ENCODE measurements around the gene DHRS3. TPM values are rescaled to one million over a fixed set of nuclear protein-coding genes. Genes with fewer than 3 reads are reported as not detected.
A peak's percentile ranks its signal among the peaks of the same experiment; 100 is the strongest.

The DHRS3 gene
- total RNA-seq, 1 experiment from 2014 or later = 2.6 TPM

DNA sequence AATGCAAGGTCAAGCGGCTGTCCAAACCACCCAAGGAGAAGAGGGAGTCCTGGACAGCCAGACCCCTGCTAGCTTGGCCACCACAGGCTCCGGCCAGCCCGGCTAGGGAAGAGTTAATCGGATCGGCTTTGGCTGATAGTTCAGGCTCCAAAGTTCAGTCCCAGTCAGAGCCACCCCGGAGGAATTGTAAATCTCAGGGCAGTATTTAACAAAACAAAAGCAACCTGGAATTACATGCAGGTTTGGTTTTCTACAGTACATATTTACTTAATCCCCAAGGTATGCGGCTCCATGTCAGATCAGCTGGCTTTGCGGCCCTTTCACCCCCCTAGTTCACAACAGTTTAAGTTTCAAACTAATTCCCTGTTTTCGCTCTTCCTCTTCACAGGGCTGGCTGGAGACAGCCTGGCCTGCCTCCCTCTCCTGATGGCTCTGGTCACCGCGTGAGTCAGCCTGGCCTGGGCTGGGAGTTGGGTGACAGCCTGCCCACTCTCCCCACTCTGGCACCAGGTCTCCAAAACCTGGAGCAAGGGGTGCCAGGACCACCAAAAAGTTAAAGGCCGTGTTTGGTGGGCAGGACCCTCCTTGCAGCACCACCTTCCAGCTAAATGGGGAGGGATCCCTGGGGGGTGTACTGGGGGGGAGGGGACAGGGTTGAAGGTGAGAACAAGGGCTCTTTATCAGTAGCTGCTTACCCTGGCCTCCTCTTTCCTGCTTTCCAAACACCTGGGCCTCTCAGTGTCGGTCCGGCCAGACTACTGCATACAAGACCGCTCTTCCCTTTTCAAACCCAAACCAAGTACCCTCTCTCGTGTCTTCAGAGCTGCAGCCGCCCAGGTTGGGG is 1.9 kb downstream of the DHRS3 start:
- DNase-seq = peak; percentile 79 to 84
- Histone ChIP-seq H3K36me3 (no peaks in the 10 kb centered on the region), H3K4me3 (peak overlapping the region; percentile 27), H3K27me3 (no peaks in the 10 kb centered on the region), H3K9me3 (replicated peaks) (no peaks in the 10 kb centered on the region; the same call in 1 of the 2 replicates), H3K27ac (peak overlapping the region; percentile 9; the same call in 1 of the 2 replicates), H3K4me1 (peaks cover 27% of the 10 kb centered on the region)

DNA sequence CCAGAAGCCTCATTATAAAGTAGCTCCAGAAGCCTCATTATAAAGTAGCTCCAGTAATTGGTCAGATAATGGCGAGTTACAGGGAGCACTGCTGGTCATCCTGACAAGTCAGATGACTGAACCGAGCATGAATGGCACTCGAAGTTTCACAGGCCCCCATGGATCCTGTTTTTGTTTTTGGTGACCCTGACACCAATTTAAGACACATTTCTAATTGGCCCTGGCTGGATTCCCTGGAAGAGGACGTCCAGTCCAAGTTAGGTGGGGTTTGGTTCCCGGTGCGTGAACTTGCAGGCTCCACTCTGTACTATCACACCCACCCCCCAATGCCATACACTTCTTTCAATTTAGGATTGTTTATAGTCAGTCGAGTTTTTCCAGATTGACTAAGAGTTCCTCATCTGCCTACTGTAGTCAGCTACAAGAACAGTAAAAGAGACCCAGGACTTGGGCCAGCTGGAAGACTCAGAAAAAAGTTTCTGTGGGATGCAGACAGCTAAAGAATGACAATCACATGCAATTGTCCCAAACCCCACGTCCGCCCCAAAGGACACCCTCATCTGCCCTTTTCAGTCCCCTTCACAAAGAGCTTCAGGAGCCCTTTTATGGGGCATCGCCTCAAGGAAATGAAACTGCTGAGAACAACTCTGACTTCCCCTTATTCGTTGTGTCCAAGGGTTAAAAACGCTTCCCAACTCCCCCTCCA is 2.7 kb downstream of the DHRS3 start:
- Histone ChIP-seq H3K27ac (peak overlapping the region; percentile 9; the same call in 1 of the 2 replicates), H3K36me3 (no peaks in the 10 kb centered on the region), H3K4me1 (peaks cover 19% of the 10 kb centered on the region), H3K9me3 (replicated peaks) (no peaks in the 10 kb centered on the region; the same call in 1 of the 2 replicates), H3K4me3 (peak overlapping the region; percentile 27), H3K27me3 (no peaks in the 10 kb centered on the region)
- no peak for DNase-seq

DNA sequence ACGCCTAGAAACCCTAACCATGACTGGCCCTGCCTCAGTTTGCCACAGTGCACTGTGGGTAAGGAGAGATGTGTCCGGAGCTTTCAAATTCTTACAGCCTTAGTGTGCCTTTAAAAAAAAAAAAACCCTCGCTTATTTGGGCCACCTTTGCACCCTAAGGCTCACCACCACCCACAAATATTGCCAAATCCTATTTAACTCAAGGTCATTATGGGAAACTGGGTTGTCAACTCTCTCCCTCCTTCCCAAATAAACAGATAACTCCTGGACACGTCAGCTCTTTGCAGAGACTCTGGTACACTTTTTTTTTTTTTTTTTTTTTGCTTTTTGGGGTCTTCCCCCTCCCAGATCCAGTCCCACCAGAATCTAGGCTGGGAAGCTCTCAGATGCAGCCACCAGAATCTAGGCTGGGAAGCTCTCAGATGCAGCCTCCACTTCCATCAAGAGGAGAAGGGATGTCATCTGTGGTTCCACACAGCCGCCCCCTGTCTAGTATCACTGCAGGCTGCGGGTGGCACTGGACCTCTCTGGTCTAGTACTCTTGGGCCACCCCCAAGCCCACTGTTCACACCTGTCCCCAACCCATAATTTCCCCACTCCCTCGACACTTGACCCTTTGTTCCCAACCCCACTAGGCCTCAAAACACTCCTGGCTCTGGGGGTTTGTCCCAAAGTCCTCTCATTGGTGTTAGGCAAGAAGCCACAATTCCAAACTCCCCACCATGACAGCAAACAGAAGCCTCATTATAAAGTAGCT is 3.4 kb downstream of the DHRS3 start:
- Histone ChIP-seq H3K4me3 (no peak overlapping the region), H3K4me1 (peaks cover 15% of the 10 kb centered on the region; the same call in 1 of the 2 replicates), H3K27me3 (no peaks in the 10 kb centered on the region), H3K9me3 (replicated peaks) (no peaks in the 10 kb centered on the region; the same call in 1 of the 2 replicates), H3K27ac (no peak overlapping the region), H3K36me3 (no peaks in the 10 kb centered on the region)
- DNase-seq = no peak

DNA sequence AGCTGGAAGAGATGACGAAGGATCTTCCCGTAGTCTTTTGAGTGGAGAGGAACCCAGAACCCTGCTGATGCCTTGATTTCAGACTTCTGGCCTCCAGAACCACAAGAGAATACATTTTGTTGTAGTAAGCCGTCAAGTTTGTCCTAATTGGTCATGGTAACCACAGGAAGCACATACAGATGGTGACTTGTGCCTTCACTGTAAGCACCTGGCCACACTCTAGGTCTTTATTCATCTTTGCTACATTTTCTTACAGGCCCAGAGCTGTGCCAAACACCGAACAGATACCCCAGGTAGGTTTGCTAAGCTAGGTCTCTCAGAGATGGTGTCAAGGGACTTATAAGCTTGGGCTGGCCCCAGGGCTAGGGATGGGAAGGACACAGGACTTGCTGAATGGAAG is 4.8 kb downstream of the DHRS3 start:
- Histone ChIP-seq H3K9me3 (replicated peaks) (no peaks in the 10 kb centered on the region; the same call in 1 of the 2 replicates), H3K4me3 (no peak overlapping the region), H3K36me3 (no peaks in the 10 kb centered on the region), H3K4me1 (peaks cover 8% of the 10 kb centered on the region; the same call in 1 of the 2 replicates), H3K27me3 (no peaks in the 10 kb centered on the region), H3K27ac (no peak overlapping the region)
- no peak for DNase-seq

GRCh38 chr1:12610941-12611340 is 7.1 kb downstream of the DHRS3 start:
- Histone ChIP-seq H3K36me3 (no peaks in the 10 kb centered on the region), H3K27me3 (no peaks in the 10 kb centered on the region), H3K9me3 (replicated peaks) (no peaks in the 10 kb centered on the region; the same call in 1 of the 2 replicates), H3K4me1 (peaks cover 8% of the 10 kb centered on the region; the same call in 1 of the 2 replicates), H3K4me3 (no peak overlapping the region), H3K27ac (no peak overlapping the region)
- DNase-seq = no peak

GRCh38 chr1:12610305-12610935 is 7.6 kb downstream of the DHRS3 start:
- Histone ChIP-seq H3K4me1 (peaks cover 4% of the 10 kb centered on the region; the same call in 1 of the 2 replicates), H3K27me3 (no peaks in the 10 kb centered on the region), H3K27ac (no peak overlapping the region), H3K4me3 (no peak overlapping the region), H3K9me3 (replicated peaks) (no peaks in the 10 kb centered on the region; the same call in 1 of the 2 replicates), H3K36me3 (no peaks in the 10 kb centered on the region)
- DNase-seq = no peak

DNA sequence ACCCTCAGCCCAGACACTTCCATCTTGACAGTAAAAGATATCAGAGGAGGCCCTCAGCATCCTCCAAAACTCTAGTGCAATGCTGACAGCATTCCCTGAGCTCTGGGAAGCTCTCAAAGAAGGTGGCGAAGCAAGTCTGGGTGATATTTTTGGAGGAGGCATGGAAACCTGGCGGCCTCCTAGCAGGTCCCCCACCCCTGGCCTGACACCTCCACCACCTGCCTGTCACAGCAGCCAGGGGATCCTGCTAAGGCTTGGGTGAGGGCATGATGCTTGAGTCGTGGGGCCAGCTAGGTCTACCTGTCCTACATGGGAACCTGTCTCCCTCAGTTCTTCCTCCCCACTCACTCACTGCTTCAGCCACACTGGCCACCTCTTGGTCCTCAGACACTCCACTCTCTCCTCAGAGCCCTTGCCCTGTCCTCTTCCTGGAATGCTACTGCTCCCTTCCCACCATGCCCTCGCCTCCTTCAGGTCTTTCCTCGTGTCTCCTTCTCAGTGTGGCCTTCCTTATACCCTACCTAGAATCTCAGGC is 8.5 kb downstream of the DHRS3 start:
- no peak for DNase-seq
- H3K27me3 ChIP-seq = no peaks in the 10 kb centered on the region
- no peak overlapping the region for H3K4me3 ChIP-seq
- peaks cover 5% of the 10 kb centered on the region for H3K4me1 ChIP-seq
- no peaks in the 10 kb centered on the region; the same call in 1 of the 2 replicates for H3K9me3 ChIP-seq (replicated peaks)
- no peak overlapping the region for H3K27ac ChIP-seq
- H3K36me3 ChIP-seq = no peaks in the 10 kb centered on the region

GRCh38 chr1:12608311-12608957 is 9.6 kb downstream of the DHRS3 start:
- Histone ChIP-seq H3K9me3 (replicated peaks) (no peaks in the 10 kb centered on the region; the same call in 1 of the 2 replicates), H3K4me1 (peaks cover 15% of the 10 kb centered on the region), H3K27me3 (no peaks in the 10 kb centered on the region), H3K36me3 (no peaks in the 10 kb centered on the region), H3K4me3 (no peak overlapping the region), H3K27ac (no peak overlapping the region)
- no peak for DNase-seq

- DNase-seq = no peak
- Histone ChIP-seq H3K4me1 (peaks cover 15% of the 10 kb centered on the region), H3K27ac (no peak overlapping the region), H3K27me3 (no peaks in the 10 kb centered on the region), H3K36me3 (no peaks in the 10 kb centered on the region), H3K9me3 (replicated peaks) (no peaks in the 10 kb centered on the region; the same call in 1 of the 2 replicates), H3K4me3 (no peak overlapping the region)
Measured at GRCh38 chr1:12607263-12607662, 10.7 kb downstream of the DHRS3 start.

GRCh38 chr1:12604986-12605385 is 13.0 kb downstream of the DHRS3 start:
- no peaks in the 10 kb centered on the region for H3K36me3 ChIP-seq
- H3K27me3 ChIP-seq = no peaks in the 10 kb centered on the region
- peaks cover 15% of the 10 kb centered on the region for H3K4me1 ChIP-seq
- H3K9me3 ChIP-seq (replicated peaks) = no peaks in the 10 kb centered on the region
- no peak overlapping the region for H3K27ac ChIP-seq
- H3K4me3 ChIP-seq = no peak overlapping the region
- no peak for DNase-seq

- Histone ChIP-seq H3K4me1 (peaks cover 15% of the 10 kb centered on the region), H3K9me3 (replicated peaks) (no peaks in the 10 kb centered on the region), H3K4me3 (no peak overlapping the region), H3K36me3 (no peaks in the 10 kb centered on the region), H3K27ac (peak overlapping the region; percentile 12; the same call in 1 of the 2 replicates), H3K27me3 (no peaks in the 10 kb centered on the region)
- peak; percentile 77 to 90 for DNase-seq
Measured at GRCh38 chr1:12604114-12604874, 13.7 kb downstream of the DHRS3 start.

- Histone ChIP-seq H3K36me3 (no peaks in the 10 kb centered on the region), H3K4me3 (no peak overlapping the region), H3K4me1 (peaks cover 15% of the 10 kb centered on the region), H3K9me3 (replicated peaks) (no peaks in the 10 kb centered on the region), H3K27ac (no peak overlapping the region), H3K27me3 (no peaks in the 10 kb centered on the region)
- DNase-seq = no peak
Measured at GRCh38 chr1:12603224-12603623, 14.8 kb downstream of the DHRS3 start.

DNA sequence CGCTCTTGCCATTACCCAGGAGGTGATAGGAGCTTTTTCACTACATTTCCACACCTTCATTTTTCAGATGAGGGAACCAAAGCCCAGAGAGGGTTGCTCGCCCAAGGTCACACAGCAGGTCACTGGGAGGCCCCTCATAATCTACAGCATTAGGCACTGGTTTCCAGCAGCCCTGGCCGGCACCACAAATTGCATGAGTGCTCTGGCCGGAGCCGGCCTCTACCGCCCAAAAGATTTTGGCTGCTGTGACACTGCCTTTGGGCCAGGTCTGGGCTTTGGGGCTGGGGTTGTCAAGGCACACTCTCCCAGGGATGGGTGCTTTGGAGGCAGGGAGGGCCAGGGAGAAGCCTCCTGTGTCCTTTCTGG is 15.4 kb downstream of the DHRS3 start:
- Histone ChIP-seq H3K9me3 (replicated peaks) (no peaks in the 10 kb centered on the region), H3K36me3 (no peaks in the 10 kb centered on the region), H3K4me3 (no peak overlapping the region), H3K27me3 (no peaks in the 10 kb centered on the region), H3K4me1 (peaks cover 15% of the 10 kb centered on the region), H3K27ac (no peak overlapping the region)
- DNase-seq = no peak

Data from SJCRH30 (cell line).